Stimulated activated CD4-positive, alpha-beta T cell treated with anti-CD3 and anti-CD28 coated beads, Interleukin-4, amount 100 ng/mL, for 24 hours (primary cell): Measurements from ENCODE around the gene PER3.
"Not testable (repeated sequence)": the region's sequence is repeated elsewhere in the genome, so short reads cannot be mapped to it uniquely, and the experiment has no call there.

Source experiments
- DNase-seq: peaks from one replicate; pipeline ENCODE4 v3.0.0-alpha.2; 2020

Gene PER3

DNA sequence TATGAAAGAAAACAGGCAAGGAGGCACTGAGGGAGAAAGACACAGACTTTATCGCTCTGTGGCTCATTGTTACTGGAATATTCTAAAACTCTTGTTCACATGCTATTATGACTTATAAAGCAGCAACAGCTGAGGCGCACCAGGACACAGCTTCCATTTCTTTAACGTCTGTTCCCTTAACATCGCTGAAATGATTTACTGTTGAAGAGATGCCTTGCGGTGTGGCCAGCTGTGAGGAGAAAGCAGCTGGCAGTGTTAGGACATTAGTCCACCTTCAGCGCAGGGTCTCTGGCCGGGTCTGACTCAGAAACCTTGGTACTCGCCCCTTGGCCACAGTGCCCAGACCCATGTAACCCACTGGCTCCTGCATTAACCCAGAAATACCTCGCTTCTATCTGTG, 3.1 kb upstream of the PER3 start:
- no peak for DNase-seq

DNA sequence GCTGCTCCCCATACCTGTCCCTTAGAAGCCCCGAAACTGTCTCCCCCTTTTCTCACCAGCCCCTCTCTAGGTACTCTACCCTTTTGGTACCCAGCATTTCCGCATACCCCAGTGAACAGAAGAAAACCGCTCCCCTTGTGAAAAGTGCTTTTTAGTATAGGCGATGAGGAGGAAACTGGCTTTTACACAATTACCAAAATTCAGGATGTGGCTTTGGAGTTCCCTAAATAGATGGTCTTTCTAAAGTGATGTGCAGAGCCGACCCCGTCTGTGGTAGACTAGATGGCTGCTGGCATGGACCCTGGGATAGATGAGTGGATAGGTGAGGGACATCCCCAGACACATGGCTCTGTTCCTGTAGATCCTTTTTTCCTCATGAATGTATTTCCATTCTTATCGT, 2.6 kb upstream of the PER3 start:
- no peak for DNase-seq

DNA sequence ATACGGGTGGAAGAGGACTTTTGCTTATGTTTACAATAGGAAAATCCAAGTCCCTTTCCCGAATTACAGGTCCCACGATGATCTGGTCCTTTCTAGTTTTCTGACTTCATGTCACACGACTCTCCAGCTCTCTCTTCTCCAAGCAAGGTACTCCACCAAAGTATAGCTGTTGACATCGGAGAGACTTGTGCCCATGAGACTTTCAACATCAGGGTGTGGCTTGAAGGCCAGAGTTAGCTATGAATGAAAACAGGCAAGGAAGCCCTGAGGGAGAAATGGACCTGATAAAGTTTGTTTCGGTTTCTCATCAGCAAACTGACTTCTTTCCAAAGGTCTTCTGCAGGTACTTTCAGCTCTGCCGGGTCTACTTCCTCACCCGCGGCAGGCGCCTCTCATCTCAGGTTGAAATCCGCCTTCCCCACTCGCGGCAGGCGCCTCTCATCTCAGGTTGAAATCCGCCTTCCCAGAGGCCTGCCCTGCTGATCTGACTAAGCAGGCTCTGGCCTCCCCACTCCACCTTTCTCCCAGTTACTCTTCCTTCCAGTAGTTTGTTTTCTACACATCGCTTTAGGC, 2.1 kb upstream of the PER3 start:
- no peak for DNase-seq

DNA sequence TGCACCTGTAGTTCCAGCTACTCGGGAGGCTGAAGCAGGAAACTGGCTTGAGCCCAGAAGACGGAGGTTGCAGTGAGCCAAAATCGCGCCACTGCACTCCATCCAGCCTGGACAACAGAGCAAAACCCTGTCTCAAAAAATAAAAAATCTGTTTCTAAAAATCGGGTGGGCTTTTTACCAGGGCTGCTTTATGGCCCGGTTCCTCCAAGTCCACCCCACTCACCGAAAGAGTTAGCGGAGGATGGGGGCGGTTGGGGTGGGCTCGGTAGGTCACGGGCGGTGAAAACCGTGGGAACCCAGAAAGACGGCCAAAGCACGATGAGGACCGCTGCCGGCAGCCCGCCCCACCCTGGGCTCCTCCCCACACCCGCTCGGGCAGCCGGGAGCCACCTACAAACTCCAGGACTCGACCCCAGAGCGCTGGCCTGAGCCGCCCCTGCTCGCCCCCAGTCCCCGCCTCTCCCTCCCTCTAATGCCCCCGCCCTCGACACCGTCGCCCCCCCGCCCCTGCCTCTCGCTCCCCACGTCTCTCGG, 846 bp upstream of the PER3 start:
- DNase-seq = peak; percentile 43

DNA sequence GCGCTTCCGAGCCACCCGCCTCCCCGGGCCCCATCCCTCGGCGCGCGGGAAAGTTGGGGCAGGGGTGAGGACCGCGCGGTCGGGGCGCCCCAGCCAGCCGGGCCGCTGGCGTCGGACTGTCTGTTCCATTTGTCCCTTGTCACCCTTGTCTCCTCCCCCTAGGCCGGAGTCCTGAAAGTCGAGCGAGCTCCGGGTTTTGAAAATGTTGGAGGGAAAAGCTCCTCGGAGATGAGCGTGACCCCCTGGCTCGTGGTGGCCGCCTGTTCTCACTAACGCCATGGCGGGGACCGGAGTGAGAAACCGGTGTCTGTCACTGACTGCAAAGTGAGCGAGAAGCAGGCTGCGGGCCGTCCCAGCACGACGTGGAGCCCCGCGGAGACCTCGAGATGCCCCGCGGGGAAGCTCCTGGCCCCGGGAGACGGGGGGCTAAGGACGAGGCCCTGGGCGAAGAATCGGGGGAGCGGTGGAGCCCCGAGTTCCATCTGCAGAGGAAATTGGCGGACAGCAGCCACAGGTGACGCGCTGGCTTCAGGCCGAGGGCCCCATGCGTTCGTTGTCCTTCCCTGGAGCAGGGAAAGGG, 491 bp downstream of the PER3 start:
- no peak for DNase-seq

DNA sequence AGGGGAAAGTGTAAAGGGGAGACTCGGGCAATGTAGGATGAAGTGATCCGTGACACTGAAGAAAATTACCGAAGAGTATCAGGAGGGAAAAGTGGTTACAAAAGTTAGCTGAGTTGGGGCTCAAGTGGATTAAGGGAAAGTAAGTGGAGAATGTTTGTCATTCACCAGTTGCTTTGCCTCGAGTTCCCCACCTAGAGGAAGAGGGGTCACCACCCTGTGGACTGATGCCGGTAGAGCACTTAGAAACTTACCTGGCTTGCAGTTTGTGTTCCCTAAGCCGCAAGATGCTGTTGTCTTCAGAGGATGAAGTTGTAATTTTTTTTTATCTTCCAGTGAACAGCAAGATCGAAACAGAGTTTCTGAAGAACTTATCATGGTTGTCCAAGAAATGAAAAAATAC, 1.0 kb downstream of the PER3 start:
- no peak for DNase-seq

DNA sequence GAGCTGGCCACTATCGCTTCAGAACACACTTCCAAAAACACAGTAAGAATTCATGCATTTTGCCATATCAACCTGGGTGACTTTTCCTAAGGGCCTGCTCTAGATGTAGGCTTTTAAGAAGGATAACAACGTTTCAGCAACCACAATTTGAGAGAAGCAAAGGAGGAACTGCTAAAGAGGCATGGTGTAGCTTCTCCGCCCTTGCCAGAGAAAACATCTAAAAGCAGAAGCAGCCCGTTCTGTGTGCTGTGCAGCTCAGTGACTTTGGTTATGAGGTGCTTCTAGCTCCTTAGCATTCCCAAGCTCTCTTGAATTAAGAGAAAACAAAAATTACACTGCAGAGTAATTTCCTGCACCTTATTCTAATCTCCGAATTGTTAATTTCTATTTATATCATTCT, 2.7 kb downstream of the PER3 start:
- DNase-seq = no peak

DNA sequence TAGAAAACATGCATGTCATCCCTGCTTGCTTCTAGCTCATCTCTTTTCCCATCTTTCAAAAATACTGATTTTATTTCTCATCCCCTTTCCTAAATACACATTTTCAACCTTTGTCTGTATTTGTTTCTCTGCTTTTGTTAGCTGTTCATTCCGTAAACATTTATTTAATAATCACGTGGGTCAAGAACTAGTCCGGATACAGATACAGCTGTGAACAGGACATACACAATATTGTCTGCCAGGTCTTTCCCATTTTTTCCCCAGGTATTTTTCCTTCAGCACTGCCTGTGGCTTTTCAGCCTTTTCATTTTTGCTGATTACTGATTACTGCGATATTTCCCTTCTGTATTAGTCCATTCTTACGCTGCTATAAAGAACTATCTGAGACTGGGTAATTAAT, 5.7 kb downstream of the PER3 start:
- DNase-seq = no peak

DNA sequence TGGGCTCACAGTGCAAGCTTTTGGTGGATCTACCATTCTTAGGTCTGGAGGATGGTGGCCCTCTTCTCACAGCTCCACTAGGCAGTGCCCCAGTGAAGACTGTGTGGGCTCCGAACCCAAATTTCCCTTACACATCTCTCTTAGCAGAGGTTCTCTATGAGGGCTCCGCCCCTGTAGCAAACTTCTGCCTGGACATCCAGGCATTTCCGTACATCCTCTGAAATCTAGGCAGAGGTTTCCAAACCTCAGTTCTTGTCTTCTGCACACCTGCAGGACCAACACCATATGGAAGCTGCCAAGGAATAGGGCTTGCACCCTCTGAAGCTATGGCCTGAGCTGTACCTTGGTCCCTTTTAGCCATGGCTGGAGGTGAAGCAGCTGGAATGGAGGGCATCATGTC, 6.9 kb downstream of the PER3 start:
- DNase-seq = not testable (repeated sequence)

DNA sequence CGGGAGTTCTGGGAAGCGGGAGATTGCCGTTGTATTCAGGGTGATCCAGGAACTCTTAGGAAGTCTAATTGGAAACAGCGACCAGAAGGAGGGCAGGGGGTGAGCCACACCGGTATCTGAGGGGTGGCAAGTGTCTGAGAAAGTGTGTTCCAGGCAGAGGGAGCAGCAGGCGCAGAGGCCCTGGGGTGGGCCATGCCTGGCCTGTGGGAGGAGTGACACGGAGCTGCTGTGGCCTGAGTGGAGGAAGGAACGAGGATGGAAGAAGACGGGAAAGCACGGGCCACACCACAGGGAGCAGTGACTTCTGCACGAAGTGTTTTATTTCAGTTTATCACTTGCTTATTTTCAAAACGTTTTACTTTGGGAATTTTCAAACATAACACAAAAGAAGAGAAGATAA, 11.3 kb downstream of the PER3 start:
- DNase-seq = no peak

DNA sequence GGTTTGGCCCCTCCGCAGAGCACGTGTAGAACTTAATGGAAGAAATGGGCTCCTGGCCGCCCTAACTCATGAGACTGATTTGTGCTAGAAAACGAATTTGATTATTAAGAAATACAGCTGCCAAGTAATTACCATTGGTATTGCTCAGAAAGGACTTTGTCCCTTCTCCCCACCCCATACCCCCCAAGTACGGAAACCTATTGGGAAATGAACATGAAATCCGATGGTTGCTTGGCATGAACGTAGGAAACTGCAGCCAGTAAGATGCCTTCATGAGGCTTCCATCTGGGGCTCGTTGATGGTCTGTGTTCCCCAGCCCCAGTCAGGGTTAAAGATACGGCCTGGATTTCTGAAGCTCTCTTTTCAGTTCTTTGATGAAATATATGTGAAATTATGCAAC, 21.4 kb downstream of the PER3 start:
- no peak for DNase-seq

DNA sequence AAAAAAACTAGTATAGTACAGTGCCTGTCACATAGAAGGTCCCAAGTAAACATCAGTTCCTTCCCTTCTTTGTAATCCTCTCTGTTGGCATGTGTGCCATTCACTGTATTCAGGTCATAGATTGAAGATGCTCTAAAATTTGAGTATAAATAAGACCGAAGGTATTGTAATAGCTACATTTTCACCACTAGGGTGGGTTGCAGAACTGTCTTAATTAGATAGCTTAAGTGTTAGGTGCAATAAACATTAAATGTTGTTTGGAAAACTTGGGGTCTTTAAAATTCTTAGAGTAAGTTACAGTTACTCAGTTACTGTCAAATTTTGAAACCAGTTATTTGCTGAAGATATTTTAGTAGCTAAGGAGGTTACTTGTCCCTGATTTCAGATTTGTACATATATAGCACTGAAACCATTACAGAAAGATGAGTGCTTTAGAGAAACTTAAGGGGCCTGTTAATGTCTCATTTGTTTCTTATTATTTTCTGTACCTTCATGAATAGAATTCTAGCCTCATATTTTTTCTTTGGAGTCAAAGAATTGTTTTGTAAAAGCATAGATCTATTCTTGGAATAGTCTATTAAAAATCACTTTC, 24.3 kb downstream of the PER3 start:
- no peak for DNase-seq

DNA sequence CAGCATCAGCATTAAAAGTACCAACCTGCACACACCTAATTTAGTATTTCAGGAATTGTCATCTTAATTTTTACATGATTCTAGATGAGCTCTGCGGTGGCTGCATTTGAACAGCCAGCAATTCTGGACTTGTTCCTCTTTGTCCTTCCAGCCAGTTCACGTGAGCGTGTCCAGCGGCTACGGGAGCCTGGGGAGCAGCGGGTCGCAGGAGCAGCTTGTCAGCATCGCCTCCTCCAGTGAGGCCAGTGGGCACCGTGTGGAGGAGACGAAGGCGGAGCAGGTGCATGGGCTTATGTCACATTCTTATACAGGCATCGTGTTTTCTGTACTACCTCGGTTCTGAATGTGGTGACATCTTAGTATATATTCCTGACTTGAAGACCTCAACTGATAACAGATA, 25.7 kb downstream of the PER3 start:
- DNase-seq = no peak

DNA sequence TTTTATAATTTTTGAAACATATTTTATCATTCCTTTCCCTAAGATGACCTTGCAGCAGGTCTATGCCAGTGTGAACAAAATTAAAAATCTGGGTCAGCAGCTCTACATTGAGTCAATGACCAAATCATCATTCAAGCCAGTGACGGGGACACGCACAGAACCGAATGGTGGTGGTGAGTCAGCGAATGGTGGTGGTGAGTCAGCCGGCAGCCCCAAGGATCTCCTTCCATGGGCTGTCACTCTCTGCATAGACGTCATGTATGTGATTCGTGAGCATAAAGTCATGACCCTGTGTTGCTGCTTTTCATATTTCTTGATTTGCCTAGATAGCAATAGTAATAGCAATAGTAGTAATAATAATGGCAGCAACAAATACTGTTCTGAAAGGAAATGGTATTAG, 26.3 kb downstream of the PER3 start:
- DNase-seq = peak; percentile 35

DNA sequence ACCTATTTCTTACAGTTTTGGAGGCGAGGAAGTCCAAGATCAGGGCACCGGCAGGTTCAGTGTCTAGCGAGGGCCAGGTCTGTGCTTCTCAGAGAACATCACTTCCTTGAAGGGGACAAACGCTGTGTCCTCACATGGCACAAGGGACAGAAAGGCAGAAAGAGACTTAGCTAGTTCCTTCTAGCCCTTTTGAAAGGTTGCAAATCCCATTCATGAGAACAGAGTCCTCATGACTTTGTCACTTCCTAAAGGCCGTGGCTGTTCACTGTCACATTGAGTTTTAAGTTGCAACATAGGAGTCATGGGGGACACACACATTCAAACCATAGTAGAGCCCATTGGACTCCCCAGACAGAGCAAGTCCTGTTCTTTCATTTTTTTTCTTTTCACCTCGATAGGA, 27.4 kb downstream of the PER3 start:
- DNase-seq = no peak

DNA sequence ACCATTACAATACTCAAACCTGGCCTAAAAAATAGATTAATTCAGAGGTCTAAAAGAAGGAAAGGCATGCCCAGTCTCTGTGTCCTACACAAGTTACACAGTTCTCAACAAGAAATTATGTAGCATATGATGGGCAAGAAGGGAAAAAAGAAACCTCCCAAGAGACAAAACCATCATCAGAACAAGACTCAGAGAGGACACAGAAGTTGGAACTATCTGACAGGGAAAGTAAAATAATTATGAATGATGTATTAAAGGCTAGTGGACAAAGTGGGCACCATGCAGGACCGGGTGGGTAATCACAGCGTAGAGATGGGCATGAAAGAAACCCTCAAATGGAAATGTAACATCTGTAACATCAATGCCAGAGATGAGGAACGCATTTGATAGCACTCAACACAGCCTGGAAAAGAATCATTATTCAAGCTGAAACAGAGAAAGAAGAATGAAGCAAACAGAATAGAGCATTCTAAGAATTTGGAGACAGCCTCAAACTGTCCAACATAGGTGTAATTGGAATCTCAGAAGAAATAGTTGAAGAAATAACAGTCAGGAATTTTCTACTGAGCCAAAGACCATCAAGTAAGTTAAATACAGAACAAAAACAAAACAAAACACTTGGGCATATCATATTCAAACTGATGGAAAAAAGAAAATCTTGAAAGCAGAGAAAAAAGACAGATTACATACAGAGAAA, 29.7 kb downstream of the PER3 start:
- DNase-seq = no peak

DNA sequence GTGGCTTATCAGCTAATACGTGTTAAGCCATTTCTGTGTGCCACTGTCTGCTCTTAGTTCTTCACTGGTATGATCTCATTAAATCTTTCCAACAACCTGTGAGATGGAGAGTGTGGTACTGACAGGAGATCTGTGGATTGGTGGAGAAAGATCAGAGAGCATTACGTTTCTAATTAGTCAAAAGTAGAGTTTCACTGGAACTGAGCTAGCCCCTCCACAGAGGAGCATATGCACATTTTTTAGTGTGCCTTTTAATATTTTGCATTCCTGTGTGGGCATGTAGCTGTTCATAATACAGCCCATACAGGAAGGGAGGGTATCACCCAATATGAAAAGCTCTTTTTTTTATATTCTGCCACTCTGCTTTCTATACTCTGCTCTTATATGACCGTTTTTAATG, 37.2 kb downstream of the PER3 start:
- no peak for DNase-seq

DNA sequence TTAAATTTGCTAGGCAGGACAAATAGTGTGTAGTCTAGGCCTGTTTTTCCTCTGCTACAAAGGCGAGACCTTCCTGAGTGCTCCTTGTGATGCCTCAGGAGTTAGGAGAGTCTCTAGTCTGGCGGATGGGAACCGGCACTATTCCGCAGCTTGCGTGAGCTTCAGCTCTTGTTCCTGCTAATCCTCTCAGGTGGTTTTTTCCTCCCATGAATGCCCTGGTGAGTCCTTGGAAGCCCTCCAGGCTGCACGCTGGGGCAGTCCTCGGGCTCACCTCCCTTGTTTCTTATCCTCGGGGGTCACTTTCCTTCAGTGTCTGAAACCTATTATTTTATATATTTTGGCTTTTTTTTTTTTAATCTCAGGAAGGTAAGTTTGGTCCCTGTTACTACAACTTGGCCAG, 40.6 kb downstream of the PER3 start:
- no peak for DNase-seq

DNA sequence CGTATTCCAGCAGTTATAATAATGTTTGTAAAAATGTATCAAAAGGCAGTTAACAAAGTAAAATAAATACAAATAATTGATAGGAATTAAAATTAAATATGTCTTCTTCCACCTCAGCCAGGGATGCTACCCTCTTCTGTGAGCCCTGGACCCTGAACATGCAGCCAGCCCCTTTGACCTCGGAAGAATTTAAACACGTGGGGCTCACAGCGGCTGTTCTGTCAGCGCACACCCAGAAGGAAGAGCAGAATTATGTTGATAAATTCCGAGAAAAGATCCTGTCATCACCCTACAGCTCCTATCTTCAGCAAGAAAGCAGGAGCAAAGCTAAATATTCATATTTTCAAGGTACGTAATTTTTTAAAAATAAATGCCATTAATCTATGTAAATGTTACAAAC, 42.3 kb downstream of the PER3 start:
- DNase-seq = no peak

DNA sequence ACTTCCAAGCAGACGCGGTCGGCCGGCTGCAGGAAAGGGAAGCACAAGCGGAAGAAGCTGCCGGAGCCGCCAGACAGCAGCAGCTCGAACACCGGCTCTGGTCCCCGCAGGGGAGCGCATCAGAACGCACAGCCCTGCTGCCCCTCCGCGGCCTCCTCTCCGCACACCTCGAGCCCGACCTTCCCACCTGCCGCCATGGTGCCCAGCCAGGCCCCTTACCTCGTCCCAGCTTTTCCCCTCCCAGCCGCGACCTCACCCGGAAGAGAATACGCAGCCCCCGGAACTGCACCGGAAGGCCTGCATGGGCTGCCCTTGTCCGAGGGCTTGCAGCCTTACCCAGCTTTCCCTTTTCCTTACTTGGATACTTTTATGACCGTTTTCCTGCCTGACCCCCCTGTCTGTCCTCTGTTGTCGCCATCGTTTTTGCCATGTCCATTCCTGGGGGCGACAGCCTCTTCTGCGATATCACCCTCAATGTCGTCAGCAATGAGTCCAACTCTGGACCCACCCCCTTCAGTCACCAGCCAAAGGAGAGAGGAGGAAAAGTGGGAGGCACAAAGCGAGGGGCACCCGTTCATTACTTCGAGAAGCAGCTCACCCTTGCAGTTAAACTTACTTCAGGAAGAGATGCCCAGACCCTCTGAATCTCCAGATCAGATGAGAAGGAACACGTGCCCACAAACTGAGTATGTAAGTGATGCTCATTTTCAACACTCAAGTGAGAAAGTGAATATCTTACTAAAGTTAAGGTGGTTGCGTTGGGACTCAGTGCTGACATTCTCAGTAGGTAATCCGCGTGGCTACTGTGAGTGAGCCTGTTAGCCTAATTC, 43.2 kb downstream of the PER3 start:
- DNase-seq = peak; percentile 36

DNA sequence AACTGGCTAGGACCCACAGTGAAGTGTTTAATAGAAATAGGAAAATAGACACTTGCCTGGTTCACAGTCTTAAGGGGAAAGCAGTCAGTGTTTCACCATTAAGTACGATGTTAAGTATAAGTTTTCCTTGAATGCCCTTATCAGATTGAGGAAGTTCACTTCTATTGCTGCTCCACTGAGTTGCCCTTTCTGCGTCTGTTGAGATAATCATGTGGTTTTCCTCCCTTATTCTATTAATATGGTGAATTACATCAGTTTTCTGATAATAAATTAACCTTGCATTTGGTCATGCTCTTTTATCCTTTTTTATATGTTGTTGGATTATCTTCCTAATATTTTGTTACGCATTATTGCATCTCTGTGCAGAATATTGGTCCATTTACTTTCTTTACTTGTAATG, 47.4 kb downstream of the PER3 start:
- DNase-seq = no peak

DNA sequence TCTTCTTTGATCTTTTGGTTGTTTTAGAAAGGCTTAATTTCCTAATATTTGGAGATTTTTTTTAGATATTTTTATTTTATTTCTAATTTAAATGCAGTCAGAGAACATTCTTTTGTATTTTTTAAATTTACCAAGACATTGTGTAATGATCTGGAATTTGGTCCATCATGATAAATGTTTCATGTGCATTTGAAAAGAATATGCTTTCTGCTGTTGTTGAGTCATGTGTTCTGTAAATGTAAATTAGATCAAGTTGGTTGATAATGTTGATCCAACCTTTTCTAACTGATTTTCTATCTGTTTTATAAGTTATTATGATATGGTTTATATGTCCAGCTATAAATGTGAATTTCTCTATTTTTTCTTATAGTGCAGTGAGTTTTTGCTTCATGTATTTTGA, 48.9 kb downstream of the PER3 start:
- DNase-seq = no peak

DNA sequence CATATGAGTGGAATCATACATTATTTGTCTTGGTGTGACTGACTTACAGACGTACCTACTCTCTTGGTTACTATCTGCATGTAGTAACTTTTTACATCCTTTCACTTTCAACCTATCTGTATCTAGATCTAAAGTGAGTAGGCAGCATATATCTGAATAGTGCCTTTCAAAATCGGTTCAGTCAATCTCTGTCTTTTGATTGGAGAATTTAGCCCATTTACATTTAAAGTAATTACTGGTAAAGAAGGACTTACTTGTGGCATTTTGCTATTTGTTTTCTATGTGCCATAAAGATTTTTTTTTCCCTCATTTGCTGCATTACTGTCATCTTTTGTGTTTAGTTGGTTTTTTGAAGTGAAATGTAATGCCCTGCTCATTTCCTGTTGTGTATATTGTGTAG, 54.6 kb downstream of the PER3 start:
- no peak for DNase-seq
